GM12873 (cell line): ENCODE data around the gene IL1RAPL2.

Experiments
- TF ChIP-seq, protein P1 (sequence below): IDR thresholded peaks from 2 replicates; pipeline ENCODE4 v1.5.1; 2012; ENCODE audit warnings: low read depth, mild to moderate bottlenecking, moderate library complexity, low read length, control low read depth; ENCODE audit not compliant: insufficient read depth; ENCODE audit errors: missing control alignments

The IL1RAPL2 gene

DNA sequence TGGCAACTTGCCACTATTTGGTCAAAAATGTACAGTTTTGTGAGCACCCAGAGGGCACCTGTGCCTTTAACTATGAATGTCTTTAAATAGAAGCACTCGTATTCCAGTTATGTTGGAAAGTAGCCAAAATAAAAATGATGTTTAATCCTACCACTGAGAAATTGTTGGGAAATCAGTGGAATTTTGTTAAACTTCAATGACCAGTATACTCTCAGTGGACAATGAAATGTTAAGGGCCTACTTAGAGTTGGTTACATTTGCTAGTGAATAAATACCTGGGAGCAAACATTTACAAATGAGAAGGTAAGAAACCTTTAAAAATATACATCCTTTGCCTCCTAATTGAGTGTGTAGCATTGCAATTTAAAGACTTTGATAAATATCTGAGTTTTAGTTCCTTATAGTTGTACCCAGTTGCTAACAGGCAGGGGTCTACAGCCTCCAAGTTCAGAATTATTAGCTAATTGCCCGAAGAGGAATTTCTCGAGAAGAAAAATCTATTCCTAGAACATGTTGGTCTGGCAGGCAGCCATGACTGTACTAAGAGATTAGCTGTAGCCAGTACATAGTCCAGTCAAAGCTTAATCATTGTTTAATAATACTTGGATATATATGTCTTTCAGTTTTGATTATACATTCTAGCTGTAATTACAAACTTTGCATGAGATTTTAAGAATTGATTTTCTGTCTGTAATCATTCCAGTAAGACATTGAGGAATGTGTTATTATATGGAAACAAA is 93.2 kb downstream of the IL1RAPL2 start:
- TF ChIP-seq, protein P1, sequence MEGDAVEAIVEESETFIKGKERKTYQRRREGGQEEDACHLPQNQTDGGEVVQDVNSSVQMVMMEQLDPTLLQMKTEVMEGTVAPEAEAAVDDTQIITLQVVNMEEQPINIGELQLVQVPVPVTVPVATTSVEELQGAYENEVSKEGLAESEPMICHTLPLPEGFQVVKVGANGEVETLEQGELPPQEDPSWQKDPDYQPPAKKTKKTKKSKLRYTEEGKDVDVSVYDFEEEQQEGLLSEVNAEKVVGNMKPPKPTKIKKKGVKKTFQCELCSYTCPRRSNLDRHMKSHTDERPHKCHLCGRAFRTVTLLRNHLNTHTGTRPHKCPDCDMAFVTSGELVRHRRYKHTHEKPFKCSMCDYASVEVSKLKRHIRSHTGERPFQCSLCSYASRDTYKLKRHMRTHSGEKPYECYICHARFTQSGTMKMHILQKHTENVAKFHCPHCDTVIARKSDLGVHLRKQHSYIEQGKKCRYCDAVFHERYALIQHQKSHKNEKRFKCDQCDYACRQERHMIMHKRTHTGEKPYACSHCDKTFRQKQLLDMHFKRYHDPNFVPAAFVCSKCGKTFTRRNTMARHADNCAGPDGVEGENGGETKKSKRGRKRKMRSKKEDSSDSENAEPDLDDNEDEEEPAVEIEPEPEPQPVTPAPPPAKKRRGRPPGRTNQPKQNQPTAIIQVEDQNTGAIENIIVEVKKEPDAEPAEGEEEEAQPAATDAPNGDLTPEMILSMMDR: no peak

GRCh38 chrX:104660092-104660491 is 94.1 kb downstream of the IL1RAPL2 start:
- TF ChIP-seq, protein P1: no peak

- TF ChIP-seq, protein P1: no peak
These were observed 96.7 kb downstream of the IL1RAPL2 start for GRCh38 chrX:104662694-104663093.

- TF ChIP-seq, protein P1: no peak
These were observed 99.7 kb downstream of the IL1RAPL2 start for GRCh38 chrX:104665691-104666090.

DNA sequence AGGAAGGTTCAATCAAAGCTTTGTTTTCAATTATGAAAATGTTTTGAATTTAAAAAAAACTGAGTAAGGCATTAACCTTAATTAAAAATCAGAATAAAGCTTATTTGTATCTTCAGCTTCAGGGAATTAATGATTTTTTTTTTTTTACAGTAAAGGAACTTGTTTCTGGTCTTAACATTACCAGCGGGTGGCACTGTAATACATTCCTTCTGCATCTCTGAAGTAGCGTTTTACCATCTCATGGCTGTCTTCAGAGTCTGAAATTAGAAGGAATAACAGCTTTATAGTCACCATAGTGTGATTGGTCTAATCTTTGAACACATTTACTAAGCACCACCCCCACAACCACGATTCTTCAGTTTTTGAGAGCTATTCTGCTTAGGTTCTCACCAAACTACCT is 102.6 kb downstream of the IL1RAPL2 start:
- TF ChIP-seq, protein P1: no peak

DNA sequence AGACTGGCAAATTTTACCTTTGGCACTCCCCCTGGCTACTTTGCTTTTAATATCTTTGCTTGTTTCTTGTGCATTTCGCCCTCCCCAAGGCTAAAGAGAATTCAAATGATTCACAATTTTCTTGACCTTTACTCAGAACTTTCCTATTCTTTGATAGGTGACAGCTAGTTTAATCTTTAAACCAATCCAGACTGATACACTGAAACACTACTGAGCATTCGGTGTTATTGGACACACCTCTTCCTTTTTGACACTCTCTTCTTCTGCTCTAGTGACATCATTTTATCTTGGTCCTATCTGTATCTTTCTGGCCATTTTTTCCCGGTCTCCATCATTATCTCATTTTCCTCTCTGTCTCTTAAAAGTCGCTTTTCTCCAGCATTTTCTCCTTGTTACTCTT is 103.1 kb downstream of the IL1RAPL2 start:
- TF ChIP-seq, protein P1: no peak

- TF ChIP-seq, protein P1: no peak
These were observed 104.1 kb downstream of the IL1RAPL2 start for GRCh38 chrX:104670051-104670450.
